PC-3 (cell line): ENCODE measurements around the gene P2RX3. TPM values are rescaled to one million over a fixed set of nuclear protein-coding genes. Genes with fewer than 3 reads are reported as not detected.

Experiments
- ATAC-seq: fragments of 200-7000 bp; cut with Tn5 transposase; 2 replicates; pipeline ENCODE4 v1.9.1; 2020; ENCODE audit warnings: mild to moderate bottlenecking, moderate library complexity
- BruUV-seq: library from RNA; stranded (reverse); fragments of 400-500 nt; replicated peaks from 2 replicates; lab custom pipeline; 2021; lab: Mats Ljungman, UMichigan
- CTCF ChIA-PET: fragments of 300-600 bp; sonication (Branson Sonifier 250); formaldehyde crosslinking; loops from one replicate; lab custom pipeline; 2022; ENCODE audit warnings: antibody characterized with exemption; lab: Charles Lee
- POLR2A ChIA-PET: fragments of 300-600 bp; sonication (Branson Sonifier 250); formaldehyde crosslinking; loops from one replicate; lab custom pipeline; 2022; ENCODE audit warnings: antibody characterized with exemption; ENCODE audit not compliant: unreplicated experiment; lab: Charles Lee
- DNase-seq: peaks from one replicate; pipeline ENCODE4 v3.0.0-alpha.2; 2015
- H2AFZ ChIP-seq: fragments of 300-600 bp; sonication (generic); 2 replicates; pipeline ENCODE4 v1.6.0; 2016; ENCODE audit warnings: antibody characterized with exemption, low read length
- H3F3A ChIP-seq: fragments of 300-600 bp; sonication (generic); one replicate; pipeline ENCODE4 v1.6.0; 2017; ENCODE audit warnings: antibody characterized with exemption, low read length, control low read depth, mild to moderate bottlenecking; ENCODE audit not compliant: unreplicated experiment
- H3K27ac ChIP-seq: fragments of 300-600 bp; sonication (generic); 2 replicates; pipeline ENCODE4 v1.5.1; 2016; ENCODE audit warnings: mild to moderate bottlenecking, low read length
- H3K27me3 ChIP-seq: fragments of 300-600 bp; sonication (generic); 2 replicates; pipeline ENCODE4 v1.6.1; 2016; ENCODE audit warnings: low read length, mixed read lengths
- H3K36me3 ChIP-seq: fragments of 300-600 bp; sonication (generic); 2 replicates; pipeline ENCODE4 v1.6.1; 2016; ENCODE audit warnings: low read depth, mixed run types, low read length, mixed read lengths
- H3K4me1 ChIP-seq: fragments of 300-600 bp; sonication (generic); 2 replicates; pipeline ENCODE4 v1.5.1; 2016; ENCODE audit warnings: low read length; ENCODE audit not compliant: insufficient read depth
- H3K4me2 ChIP-seq: fragments of 300-600 bp; sonication (generic); 2 replicates; pipeline ENCODE4 v1.6.0; 2016; ENCODE audit warnings: low read length
- H3K4me3 ChIP-seq: fragments of 300-600 bp; sonication (generic); 2 replicates; pipeline ENCODE4 v1.5.1; 2016; ENCODE audit warnings: mild to moderate bottlenecking, low read length, mixed read lengths
- H3K79me2 ChIP-seq: fragments of 300-600 bp; sonication (generic); 2 replicates; pipeline ENCODE4 v1.6.1; 2017; ENCODE audit warnings: low read length, mixed read lengths
- H3K9ac ChIP-seq: fragments of 300-600 bp; sonication (generic); 2 replicates; pipeline ENCODE4 v1.6.0; 2016; ENCODE audit warnings: mild to moderate bottlenecking, low read length
- H3K9me2 ChIP-seq: fragments of 300-600 bp; sonication (generic); replicated peaks from 2 replicates; pipeline ENCODE4 v1.6.1; 2016; ENCODE audit warnings: mixed run types, low read length, mixed read lengths
- H3K9me3 ChIP-seq: fragments of 300-600 bp; sonication (generic); 2 replicates; pipeline ENCODE4 v1.6.1; 2016; ENCODE audit warnings: low read length, mixed read lengths
- H4K20me1 ChIP-seq: fragments of 300-600 bp; sonication (generic); 2 replicates; pipeline ENCODE4 v1.6.1; 2016; ENCODE audit warnings: low read length, mixed read lengths
- EZH2 ChIP-seq: fragments of 300-600 bp; sonication (generic); IDR thresholded peaks from one replicate; pipeline ENCODE4 v1.6.1; 2017; ENCODE audit warnings: antibody characterized with exemption, mild to moderate bottlenecking, low read length; ENCODE audit not compliant: unreplicated experiment
- EZH2phosphoT487 ChIP-seq: fragments of 300-600 bp; sonication (generic); IDR thresholded peaks from 2 replicates; pipeline ENCODE4 v1.6.1; 2018; ENCODE audit warnings: mild to moderate bottlenecking, antibody characterized with exemption, low read length, borderline replicate concordance
- intact Hi-C: fragments of 100-400 bp; cut with micrococcal nuclease; formaldehyde crosslinking; loops from 2 replicates; pipeline ENCODE4 v1.9.0; 2023
- total RNA-seq: library from RNA; depleted of rRNA; stranded (reverse); fragments of >200 nt; gene quantifications from 2 replicates; pipeline ENCODE4 v1.2.3, GENCODE V29; 2014
- TF ChIP-seq, protein P1 (sequence below): fragments of 300-600 bp; sonication (generic); conservative IDR thresholded peaks from 2 replicates; pipeline ENCODE4 v1.5.1; 2017; ENCODE audit warnings: antibody characterized with exemption, low read depth, mild to moderate bottlenecking, low read length

Gene P2RX3
- total RNA-seq, 1 experiment from 2014 or later, result not detected

DNA sequence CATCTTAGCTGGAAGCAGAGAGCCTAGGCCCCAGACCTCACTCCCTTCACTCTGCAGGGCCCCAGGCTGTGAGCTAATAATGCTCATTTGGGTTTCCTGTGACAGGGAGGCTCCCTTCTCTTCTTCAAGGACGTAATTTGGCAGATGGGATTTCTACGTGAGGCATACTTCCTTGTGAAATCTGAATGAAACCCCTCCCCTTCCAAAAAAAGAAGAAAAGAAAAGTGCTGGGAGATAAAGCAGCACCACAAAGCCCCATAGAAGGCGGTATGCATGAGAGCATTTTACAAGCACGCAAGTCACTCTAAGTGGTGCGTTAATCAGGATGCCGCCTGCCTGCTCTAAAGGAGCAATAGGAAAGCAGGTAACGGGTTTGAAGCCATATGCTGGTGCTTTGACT is 5.7 kb downstream of the P2RX3 start:
- BruUV-seq, result no TSS peak
- CTCF ChIA-PET, result interaction anchor here (0.5 kb wide), 1 partner anchor 116 kb away, joined by 3 read pairs; no protein-coding TSS in a partner anchor

DNA sequence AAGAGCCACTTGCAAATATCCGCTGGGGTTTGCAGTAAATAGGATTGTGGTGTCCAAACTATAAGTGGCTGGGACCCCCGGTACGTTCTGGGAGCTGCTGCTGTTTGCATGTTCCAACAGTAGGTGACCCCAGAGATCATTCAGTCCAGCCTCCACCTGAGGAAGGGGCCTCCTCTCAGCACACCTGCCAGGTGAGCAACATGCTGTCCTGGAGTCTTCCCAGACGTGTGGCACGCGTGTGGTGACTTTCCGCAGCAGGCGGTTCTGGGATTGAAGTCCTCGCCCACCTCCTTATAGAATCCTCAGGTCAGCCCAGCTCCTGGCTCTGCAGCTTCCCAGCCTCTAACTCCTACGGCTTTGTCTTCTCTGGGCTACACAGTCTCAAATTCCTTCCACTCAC is 6.7 kb downstream of the P2RX3 start:
- intact Hi-C loops, result loop anchor here (1.0 to 10.0 kb wide), 6 partner anchors 112 to 296 kb away; no protein-coding TSS in a partner anchor
- ChIA-PET CTCF (no interaction called here), POLR2A (no interaction called here)

More for the DNA sequence above, 5.7 kb downstream of the P2RX3 start:
- Histone ChIP-seq H3K27ac (no peak overlapping the region), H3K4me2 (no peak overlapping the region), H3K79me2 (no peaks in the 10 kb centered on the region), H3K27me3 (no peaks in the 10 kb centered on the region), H2AFZ (no peak overlapping the region), H3F3A (no peaks in the 10 kb centered on the region), H3K9ac (no peak overlapping the region), H3K9me3 (no peaks in the 10 kb centered on the region), H3K4me1 (no peaks in the 10 kb centered on the region), H4K20me1 (no peaks in the 10 kb centered on the region), H3K4me3 (no peak overlapping the region), H3K36me3 (no peaks in the 10 kb centered on the region), H3K9me2 (no peaks in the 10 kb centered on the region)
- ATAC-seq (no peak), DNase-seq (no peak)
- TF ChIP-seq EZH2phosphoT487, result no peak
- intact Hi-C loops, result loop anchor here (2.0 to 10.0 kb wide), 3 partner anchors 141 to 297 kb away; no protein-coding TSS in a partner anchor
- POLR2A ChIA-PET, result interaction anchor here (0.6 kb wide), 1 partner anchor 19 kb away, joined by 3 read pairs; no protein-coding TSS in a partner anchor

DNA sequence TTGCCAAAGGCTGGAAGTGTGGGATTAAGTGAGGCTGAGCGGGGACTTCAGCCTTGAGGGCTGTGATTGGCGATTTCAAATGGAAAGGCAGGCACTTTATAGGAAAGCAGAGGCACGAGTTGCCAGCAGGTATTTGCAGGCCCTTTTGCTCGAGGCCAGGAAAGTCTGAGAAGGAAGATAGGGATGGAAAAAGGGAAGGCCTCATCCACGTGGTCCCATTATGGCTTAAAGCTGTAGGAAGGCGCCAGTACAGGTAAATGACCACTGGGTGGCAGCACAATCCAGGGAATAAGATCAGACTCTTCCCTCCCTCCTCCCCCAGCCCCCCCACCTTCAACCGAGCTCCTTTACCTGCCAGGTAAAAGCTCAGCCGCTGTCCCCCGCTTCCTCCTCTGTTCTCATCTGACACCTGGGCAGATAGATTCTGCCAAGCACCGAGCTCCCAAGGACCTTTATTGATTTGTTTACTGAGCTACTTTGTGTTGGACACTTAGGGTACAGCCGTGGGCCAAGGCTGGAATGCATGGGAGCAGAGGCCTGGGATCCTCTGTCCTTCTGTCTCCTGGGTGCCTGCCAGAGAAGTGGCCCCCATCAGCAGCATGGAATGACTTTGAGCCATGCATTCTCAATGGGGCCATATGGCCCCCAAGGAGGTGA is 7.5 kb downstream of the P2RX3 start:
- Histone ChIP-seq H3K27me3 (no peaks in the 10 kb centered on the region), H3K4me3 (no peak overlapping the region), H3K4me1 (no peaks in the 10 kb centered on the region), H3K9me2 (no peaks in the 10 kb centered on the region), H3K79me2 (no peaks in the 10 kb centered on the region), H3K27ac (no peak overlapping the region), H3F3A (no peaks in the 10 kb centered on the region), H3K9ac (peak overlapping the region; percentile 30), H4K20me1 (no peaks in the 10 kb centered on the region), H2AFZ (peak overlapping the region; percentile 88), H3K36me3 (no peaks in the 10 kb centered on the region), H3K4me2 (no peak overlapping the region), H3K9me3 (no peaks in the 10 kb centered on the region)
- POLR2A ChIA-PET, result interaction anchor here (0.5 to 0.6 kb wide), 3 partner anchors 99 to 148 kb away, joined by 3 to 7 read pairs (median 4); no protein-coding TSS in a partner anchor
- TF ChIP-seq, protein P1, sequence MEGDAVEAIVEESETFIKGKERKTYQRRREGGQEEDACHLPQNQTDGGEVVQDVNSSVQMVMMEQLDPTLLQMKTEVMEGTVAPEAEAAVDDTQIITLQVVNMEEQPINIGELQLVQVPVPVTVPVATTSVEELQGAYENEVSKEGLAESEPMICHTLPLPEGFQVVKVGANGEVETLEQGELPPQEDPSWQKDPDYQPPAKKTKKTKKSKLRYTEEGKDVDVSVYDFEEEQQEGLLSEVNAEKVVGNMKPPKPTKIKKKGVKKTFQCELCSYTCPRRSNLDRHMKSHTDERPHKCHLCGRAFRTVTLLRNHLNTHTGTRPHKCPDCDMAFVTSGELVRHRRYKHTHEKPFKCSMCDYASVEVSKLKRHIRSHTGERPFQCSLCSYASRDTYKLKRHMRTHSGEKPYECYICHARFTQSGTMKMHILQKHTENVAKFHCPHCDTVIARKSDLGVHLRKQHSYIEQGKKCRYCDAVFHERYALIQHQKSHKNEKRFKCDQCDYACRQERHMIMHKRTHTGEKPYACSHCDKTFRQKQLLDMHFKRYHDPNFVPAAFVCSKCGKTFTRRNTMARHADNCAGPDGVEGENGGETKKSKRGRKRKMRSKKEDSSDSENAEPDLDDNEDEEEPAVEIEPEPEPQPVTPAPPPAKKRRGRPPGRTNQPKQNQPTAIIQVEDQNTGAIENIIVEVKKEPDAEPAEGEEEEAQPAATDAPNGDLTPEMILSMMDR, result peak; percentile 79
- TF ChIP-seq EZH2, result no peak
- no peak for TF ChIP-seq EZH2phosphoT487
- intact Hi-C loops, result loop anchor here (1.0 to 10.0 kb wide), 6 partner anchors 112 to 295 kb away; no protein-coding TSS in a partner anchor
- no TSS peak for BruUV-seq
- DNase-seq, result peak; percentile 94
- CTCF ChIA-PET, result interaction anchor here (0.5 to 1.2 kb wide), 18 partner anchors 20 to 299 kb away, joined by 3 to 21 read pairs (median 4); partner anchors contain the start of gene UBE2L6
- peak; percentile 81 for ATAC-seq

More for the DNA sequence above, 6.7 kb downstream of the P2RX3 start:
- no peaks in the 10 kb centered on the region for H3K4me1 ChIP-seq
- H3K9ac ChIP-seq, result no peak overlapping the region
- peak overlapping the region; percentile 88 for H2AFZ ChIP-seq
- TF ChIP-seq EZH2phosphoT487, result no peak
- no peak for TF ChIP-seq EZH2
- TF ChIP-seq, protein P1, result no peak
- no peak overlapping the region for H3K27ac ChIP-seq
- no peaks in the 10 kb centered on the region for H3K27me3 ChIP-seq
- H3K36me3 ChIP-seq, result no peaks in the 10 kb centered on the region
- no peak overlapping the region for H3K4me2 ChIP-seq
- H3K4me3 ChIP-seq, result no peak overlapping the region
- no peaks in the 10 kb centered on the region for H3K79me2 ChIP-seq
- no TSS peak for BruUV-seq
- H3F3A ChIP-seq, result no peaks in the 10 kb centered on the region
- DNase-seq, result no peak
- no peaks in the 10 kb centered on the region for H3K9me3 ChIP-seq
- no peaks in the 10 kb centered on the region for H3K9me2 ChIP-seq
- H4K20me1 ChIP-seq, result no peaks in the 10 kb centered on the region
- ATAC-seq, result no peak
